ENCODE measurements around the gene UTP4. TPM values are rescaled to one million over a fixed set of nuclear protein-coding genes. Genes with fewer than 3 reads are reported as not detected.

Gene UTP4
- total RNA-seq, 2 experiments from 2014 or later, result 40.1 to 40.3 TPM

GRCh38 chr16:69115361-69115760 is 17.1 kb upstream of the UTP4 start:
- intact Hi-C loops (cut with DNase I, micrococcal nuclease), result no loop called here
- Mint-ChIP-seq H3K4me3 (no peak overlapping the region), H3K36me3 (ENCODE audit: low read depth) (peaks cover 86% of the 10 kb centered on the region), H3K9me3 (no peaks in the 10 kb centered on the region), H3K4me1 (ENCODE audit: low read depth) (no peaks in the 10 kb centered on the region), H3K27ac (no peak overlapping the region), H3K27me3 (no peaks in the 10 kb centered on the region)
- ATAC-seq (ENCODE audit: poor library complexity) (no peak), DNase-seq (no peak)
- H3K36me3 ChIP-seq (ENCODE audit: insufficient read depth, low read length), result peaks cover 60% of the 10 kb centered on the region
- TF ChIP-seq CTCF (IDR thresholded peaks at IDR 0.05), result no peak
- peaks cover 0 to 6% of the 10 kb centered on the region in 2 experiments for H3K27me3 ChIP-seq (ENCODE audit: control insufficient read depth in 1 of 2, insufficient read depth in 2 of 2, low read length in 2 of 2)
- CTCF ChIA-PET, result no interaction called here
- H3K27ac ChIP-seq (ENCODE audit: low read depth in 1 of 2, low read length in 2 of 2), result no peak overlapping the region
- H3K4me1 ChIP-seq (ENCODE audit: insufficient read depth, low read length), result peaks cover 5% of the 10 kb centered on the region
- H3K4me3 ChIP-seq (ENCODE audit: low read length), result no peak overlapping the region
- POLR2A ChIA-PET, result no interaction called here
- H3K9me3 ChIP-seq (ENCODE audit: control insufficient read depth in 1 of 2, insufficient read depth in 1 of 2, low read length in 2 of 2), result no peaks in the 10 kb centered on the region

GRCh38 chr16:69115837-69116236 is 16.6 kb upstream of the UTP4 start:
- Mint-ChIP-seq H3K4me3 (no peak overlapping the region), H3K27me3 (no peaks in the 10 kb centered on the region), H3K9me3 (no peaks in the 10 kb centered on the region), H3K36me3 (ENCODE audit: low read depth) (peaks cover 86% of the 10 kb centered on the region), H3K27ac (no peak overlapping the region), H3K4me1 (ENCODE audit: low read depth) (no peaks in the 10 kb centered on the region)
- no peak for ATAC-seq (ENCODE audit: poor library complexity)
- Histone ChIP-seq H3K27me3 (ENCODE audit: control insufficient read depth in 1 of 2, insufficient read depth in 2 of 2, low read length in 2 of 2) (peaks cover 0 to 4% of the 10 kb centered on the region in 2 experiments), H3K9me3 (ENCODE audit: control insufficient read depth in 1 of 2, insufficient read depth in 1 of 2, low read length in 2 of 2) (no peaks in the 10 kb centered on the region), H3K4me3 (ENCODE audit: low read length) (no peak overlapping the region), H3K27ac (ENCODE audit: low read depth in 1 of 2, low read length in 2 of 2) (no peak overlapping the region), H3K4me1 (ENCODE audit: insufficient read depth, low read length) (peaks cover 5% of the 10 kb centered on the region), H3K36me3 (ENCODE audit: insufficient read depth, low read length) (peaks cover 61% of the 10 kb centered on the region)
- CTCF ChIA-PET, result no interaction called here
- DNase-seq, result no peak
- no peak for TF ChIP-seq CTCF (IDR thresholded peaks at IDR 0.05)
- intact Hi-C loops (cut with DNase I, micrococcal nuclease), result no loop called here
- POLR2A ChIA-PET, result no interaction called here

- Histone ChIP-seq H3K4me1 (ENCODE audit: insufficient read depth, low read length) (peaks cover 5% of the 10 kb centered on the region), H3K36me3 (ENCODE audit: insufficient read depth, low read length) (peaks cover 66% of the 10 kb centered on the region), H3K4me3 (ENCODE audit: low read length) (no peak overlapping the region), H3K27me3 (ENCODE audit: control insufficient read depth in 1 of 2, insufficient read depth in 2 of 2, low read length in 2 of 2) (peaks cover 0 to 2% of the 10 kb centered on the region in 2 experiments), H3K9me3 (ENCODE audit: control insufficient read depth in 1 of 2, insufficient read depth in 1 of 2, low read length in 2 of 2) (no peaks in the 10 kb centered on the region), H3K27ac (ENCODE audit: low read depth in 1 of 2, low read length in 2 of 2) (no peak overlapping the region)
- peaks cover 4% of the 10 kb centered on the region for H3K4me1 Mint-ChIP-seq (ENCODE audit: low read depth)
- CTCF ChIA-PET, result no interaction called here
- peaks cover 90% of the 10 kb centered on the region for H3K36me3 Mint-ChIP-seq (ENCODE audit: low read depth)
- H3K9me3 Mint-ChIP-seq, result no peaks in the 10 kb centered on the region
- no peaks in the 10 kb centered on the region for H3K27me3 Mint-ChIP-seq
- POLR2A ChIA-PET, result no interaction called here
- intact Hi-C loops (cut with DNase I, micrococcal nuclease), result no loop called here
- ATAC-seq (ENCODE audit: poor library complexity) (no peak), DNase-seq (no peak)
- no peak overlapping the region for H3K27ac Mint-ChIP-seq
- H3K4me3 Mint-ChIP-seq, result no peak overlapping the region
- TF ChIP-seq CTCF (IDR thresholded peaks at IDR 0.05), result no peak
Observed at GRCh38 chr16:69116256-69116875, 16.1 kb upstream of the UTP4 start.

All from CD4-positive, alpha-beta T cell (primary cell).